DMS153 treated with DMSO at 0.1 percent for 48 hours (cell line): ENCODE results near the gene MGAT4D.
A peak's percentile ranks its signal among the peaks of the same experiment; 100 is the strongest.
"Not testable (repeated sequence)": the region's sequence is repeated elsewhere in the genome, so short reads cannot be mapped to it uniquely, and the experiment has no call there.

Source experiments
- DNase-seq: peaks from one replicate; lab custom pipeline; 2025; ENCODE audit not compliant: unreplicated experiment; lab: John Stamatoyannopoulos, UW

The MGAT4D gene

DNA sequence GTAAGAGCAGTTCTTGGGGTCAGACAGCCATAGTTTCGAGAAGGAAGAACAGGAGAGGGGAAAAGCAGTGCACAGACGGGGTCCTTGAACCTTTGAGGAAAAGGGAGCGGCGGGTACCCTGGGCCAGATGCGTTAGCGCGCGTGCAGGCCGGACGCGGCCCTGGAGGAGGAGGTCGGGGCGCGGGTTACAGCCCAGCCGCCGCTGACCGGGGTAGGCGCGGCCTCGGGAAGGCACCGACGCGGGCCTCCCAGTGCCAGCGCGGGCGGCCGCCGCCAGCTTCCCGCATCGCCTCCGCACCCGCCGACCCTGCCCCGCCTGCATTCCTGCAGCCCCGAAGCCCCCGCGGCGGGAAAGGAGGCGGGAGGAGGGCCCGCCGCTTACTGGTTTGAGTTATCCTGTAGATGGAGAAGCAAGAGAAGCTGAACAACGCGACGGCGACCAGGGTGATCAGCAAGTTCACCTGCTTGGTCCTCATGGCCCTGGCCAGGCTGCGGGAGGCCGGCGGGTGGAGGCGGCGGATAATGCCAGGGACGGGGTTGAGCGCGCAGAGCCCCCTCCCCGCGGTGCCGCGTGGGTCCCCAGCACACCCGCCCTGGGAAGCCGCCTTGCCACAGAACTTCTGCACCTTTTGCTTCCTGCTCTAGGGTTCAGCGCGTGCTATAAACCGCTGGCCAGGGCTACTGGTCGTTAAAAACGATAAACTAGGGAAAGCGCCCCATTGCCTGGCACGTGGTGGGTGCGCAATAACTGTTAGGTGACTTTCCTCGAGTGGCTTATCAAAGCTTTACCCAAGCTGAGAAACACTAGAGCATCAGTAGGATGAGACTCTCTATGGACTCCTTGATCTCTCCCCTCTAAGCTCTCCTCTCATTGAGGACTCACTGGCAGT, at the start of gene MGAT4D:
Gene MGAT4D (minus strand): TSS at position 547 of the 890 bp plus-strand sequence. CDS start 71 bp downstream, at position 476.
- no peak for DNase-seq

DNA sequence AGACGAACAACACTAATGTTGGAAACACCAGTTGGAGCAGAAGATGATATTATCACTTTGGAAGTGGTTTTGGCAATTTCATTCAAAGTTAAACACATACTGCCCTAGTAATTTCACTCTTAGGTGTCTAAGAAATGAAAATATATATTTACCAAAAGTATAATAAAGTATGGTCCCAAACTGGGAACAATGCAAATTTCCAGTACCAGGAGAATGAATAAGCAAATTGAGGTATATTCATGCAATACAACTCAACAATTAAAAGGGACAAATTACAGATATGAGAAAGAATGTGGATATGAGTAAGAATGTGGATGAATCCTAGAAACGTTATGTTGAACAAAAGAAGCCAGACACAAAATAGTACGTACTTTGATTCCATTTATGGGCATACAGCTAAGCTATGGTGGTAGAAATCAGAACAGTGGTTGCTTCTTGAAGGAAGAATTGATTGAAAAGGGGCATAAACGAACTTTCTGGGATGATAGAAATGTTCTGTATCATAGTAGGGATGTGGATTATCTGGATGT, 35.9 kb upstream of the MGAT4D start:
- DNase-seq: no peak

DNA sequence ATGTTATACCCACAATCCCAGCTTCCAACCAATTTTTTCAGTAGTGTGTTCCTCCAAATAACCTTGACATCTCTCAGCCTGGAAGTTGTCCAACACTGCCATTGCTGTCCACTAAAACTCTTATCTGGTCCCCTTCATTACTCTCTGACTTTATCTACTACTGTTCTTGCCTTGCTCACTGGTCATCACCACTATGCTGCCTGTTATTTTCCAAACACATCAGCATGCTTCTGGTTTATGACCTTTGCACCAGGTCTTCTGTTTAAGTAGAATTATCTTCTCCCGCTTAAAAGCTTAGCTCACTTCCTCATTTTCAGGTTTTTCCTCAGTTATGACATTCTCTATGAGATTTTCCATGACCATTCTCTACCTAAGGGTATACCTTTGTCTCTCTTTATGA, 31.3 kb upstream of the MGAT4D start:
- no peak for DNase-seq

DNA sequence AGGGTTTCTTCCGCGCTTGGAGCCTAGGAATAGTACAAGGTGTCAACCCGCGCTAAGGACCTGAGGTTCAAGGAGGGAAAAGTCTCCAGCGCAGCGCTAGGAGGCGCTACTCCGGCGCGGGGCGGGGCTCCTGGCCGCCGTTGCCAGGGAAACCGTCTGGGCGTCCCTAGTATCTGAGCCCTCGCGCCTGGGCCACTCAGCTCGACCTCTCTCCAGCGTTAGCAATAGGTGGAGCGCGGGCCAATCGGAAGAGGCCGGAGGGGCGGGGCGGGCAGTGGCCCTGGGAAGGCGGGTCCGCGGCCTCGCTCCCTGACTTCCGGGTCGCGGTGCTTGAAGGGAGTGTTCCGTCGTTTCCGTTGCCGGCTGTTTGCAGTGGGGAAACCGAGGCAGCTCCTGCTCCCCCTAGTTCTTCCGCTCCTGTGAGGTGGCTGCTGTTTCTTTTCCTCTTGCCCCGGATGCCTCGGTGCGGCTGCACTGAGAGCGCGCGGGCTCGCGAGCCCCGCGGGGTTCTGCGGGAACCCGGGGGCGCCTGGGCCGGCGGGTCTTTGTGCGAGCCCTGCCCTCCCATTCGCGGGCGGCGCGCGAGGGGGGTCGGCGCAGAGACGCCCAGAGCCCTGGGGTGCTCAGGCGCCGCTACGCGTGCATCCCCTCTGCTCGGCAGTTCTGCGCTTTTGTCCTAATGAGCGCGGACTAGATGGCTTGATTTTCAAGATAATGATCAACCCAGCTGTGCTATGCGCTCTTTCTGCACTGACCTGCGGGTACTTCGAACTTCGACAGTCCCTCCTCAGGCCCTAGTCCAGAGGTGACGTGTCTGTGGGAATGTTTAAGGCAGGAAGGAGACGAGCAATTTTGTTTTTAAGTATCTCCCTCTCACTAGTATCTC, 26.0 kb upstream of the MGAT4D start, which contains the start of gene ELMOD2:
Gene ELMOD2 (plus strand): TSS at position 312 of the 886 bp plus-strand sequence. CDS start 1,261 bp downstream, outside the sequence.
- DNase-seq: peak; percentile 98

DNA sequence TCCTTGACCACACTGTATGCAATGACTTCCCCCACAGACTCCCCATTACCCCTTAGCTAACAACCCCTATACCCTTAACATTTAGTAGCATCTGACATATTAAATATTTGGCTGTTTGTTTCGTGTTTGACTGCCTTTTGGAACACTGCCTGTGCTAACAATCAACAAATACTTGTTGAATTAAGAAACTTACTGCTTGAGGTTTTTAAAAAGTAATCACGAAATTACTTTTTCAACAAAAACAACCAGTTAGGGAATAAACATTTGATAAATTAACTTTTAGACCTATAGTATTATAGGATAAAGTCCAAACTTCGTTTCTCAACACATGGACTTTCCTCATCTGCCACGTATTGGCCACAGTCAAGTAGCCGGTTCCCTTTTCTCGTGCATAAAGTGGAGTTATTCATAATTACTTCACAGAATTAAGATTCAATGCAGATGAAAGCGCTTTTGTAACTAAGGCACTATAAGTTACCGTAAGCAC, 25.3 kb upstream of the MGAT4D start:
- no peak for DNase-seq

DNA sequence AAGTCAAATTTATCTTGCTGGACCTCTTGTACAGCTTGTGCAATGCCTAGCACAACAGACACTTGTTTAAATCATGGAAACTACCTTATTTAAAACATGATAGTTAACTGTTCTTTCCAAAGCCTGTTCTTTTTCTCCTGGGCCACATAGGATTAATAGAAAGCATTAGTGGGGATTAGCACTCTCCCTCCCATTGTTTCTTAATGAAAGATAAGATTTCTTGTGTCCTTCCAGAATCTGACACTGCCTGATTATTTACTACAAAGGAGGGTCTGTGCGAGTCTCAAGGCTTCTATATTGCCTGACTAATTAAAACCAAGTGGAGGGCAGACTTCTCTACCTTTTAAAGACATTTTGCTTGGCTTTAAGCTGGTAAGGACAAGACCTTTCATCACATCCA, 17.3 kb upstream of the MGAT4D start:
- no peak for DNase-seq

DNA sequence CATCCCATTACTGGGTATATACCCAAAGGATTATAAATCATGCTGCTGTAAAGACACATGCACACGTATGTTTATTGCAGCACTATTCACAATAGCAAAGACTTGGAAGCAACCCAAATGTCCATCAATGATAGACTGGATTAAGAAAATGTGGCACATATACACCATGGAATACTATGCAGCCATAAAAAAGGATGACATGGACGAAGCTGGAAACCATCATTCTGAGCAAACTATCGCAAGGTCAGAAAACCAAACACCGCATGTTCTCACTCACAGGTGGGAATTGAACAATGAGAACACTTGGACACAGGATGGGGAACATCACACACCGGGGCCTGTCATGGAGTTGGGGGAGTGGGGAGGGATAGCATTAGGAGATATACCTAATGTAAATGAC, 15.7 kb upstream of the MGAT4D start:
- not testable (repeated sequence) for DNase-seq

DNA sequence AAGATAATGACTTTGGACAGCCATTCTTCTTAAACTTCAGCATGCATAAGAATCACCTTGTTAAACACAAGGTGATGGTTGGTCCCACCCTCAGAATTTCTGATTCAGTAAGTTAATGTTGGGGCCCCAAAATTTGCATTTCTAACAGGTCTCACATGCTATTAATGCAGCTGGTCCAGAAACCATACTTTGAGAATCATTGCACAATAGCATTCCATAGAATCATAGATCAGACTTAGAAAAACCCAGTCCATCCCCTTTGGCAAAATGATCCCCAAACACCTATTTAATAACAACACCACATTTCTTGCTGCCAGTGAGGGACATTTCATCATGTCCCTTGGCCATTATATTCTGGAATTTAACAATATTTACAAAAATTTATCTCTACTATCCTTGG, 6.2 kb upstream of the MGAT4D start:
- no peak for DNase-seq

DNA sequence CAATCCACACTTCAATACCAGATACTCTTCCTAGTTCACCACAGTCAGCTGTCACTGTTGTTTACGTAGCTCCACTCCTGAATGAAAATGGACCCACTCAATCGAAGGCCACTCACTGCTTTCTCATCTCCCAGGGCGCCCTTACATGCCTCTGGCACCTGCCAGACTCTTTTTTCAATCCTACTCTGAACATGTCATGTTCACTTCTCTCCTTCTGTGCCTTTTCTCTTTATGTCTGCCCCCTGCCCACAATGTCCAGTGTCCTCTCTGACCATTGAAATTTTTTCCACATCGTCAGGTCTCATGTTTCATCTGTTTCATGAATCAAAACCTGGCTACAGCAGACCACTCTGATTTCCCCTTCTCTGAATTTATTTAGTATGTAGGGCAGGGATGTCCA, 1.3 kb upstream of the MGAT4D start:
- no peak for DNase-seq

DNA sequence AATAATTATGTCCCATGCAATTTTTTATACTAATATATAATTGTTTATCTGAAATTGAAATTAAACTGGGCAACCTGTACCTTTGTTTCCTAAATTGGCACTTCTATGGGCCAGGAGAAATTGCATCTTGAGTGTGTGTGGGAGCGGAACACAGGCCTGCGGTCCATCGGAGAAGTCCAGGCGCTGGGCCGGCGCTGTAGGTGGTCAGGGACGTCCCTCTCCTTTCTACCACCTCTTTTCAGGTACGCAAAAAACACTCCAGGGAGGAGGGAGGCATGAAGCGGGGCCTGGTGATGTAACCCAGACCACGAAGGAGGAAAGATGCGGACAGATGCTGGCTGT, 717 bp downstream of the MGAT4D start:
- no peak for DNase-seq

DNA sequence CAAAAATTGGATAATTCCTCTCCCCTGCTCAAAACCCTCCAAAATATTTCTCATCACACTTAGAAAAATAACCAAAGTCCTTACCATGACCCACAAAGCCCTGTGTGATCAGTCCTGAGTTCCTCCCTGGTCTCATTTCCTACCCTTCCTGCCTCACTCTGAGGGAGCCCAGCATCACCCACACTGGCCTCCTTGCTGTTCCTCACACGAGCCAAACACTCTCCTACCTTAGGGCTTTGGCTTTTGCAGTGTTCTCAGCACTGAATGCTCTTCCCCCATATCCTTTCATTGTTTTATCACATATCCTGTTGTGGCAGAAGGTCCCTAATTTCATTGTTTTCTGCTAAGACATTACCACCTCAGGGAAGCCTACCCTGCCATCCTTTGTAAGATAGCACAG, 12.2 kb downstream of the MGAT4D start:
- no peak for DNase-seq

DNA sequence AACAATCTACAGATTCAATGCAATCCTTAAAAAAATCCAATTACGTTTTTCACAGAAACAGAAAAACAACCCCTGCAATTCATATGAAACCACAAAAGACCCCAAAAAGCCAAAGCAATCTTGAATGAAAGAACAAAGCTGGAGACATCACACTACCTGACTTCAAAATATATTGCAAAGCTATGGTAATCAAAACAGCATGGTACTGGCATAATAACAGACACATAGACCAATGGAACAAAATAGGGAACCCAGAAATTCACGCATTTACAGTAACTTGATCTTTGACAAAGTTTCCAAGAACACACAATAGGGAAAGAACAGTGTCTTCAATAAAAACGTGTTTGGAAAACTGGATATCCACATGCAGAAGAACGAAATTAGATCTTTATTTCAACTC, 14.6 kb downstream of the MGAT4D start:
- DNase-seq: no peak

DNA sequence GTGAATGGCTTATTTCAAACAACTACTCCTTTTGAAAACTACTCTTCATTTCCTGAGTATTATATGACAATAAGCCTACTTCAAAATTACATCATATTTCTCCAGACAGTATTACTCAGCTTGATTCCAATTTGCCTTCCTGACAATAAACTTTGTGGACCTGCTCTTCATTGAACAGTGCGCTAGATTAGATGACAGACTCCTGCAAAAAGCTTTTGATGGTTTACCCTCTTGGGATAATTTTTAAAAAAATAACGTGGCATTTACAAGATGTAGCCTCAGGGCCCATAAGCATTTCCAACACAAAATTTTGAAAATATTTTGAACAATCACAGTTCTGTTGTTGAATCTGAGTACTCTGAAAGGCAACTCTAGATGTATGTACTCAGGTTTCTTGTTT, 25.9 kb downstream of the MGAT4D start:
- no peak for DNase-seq

DNA sequence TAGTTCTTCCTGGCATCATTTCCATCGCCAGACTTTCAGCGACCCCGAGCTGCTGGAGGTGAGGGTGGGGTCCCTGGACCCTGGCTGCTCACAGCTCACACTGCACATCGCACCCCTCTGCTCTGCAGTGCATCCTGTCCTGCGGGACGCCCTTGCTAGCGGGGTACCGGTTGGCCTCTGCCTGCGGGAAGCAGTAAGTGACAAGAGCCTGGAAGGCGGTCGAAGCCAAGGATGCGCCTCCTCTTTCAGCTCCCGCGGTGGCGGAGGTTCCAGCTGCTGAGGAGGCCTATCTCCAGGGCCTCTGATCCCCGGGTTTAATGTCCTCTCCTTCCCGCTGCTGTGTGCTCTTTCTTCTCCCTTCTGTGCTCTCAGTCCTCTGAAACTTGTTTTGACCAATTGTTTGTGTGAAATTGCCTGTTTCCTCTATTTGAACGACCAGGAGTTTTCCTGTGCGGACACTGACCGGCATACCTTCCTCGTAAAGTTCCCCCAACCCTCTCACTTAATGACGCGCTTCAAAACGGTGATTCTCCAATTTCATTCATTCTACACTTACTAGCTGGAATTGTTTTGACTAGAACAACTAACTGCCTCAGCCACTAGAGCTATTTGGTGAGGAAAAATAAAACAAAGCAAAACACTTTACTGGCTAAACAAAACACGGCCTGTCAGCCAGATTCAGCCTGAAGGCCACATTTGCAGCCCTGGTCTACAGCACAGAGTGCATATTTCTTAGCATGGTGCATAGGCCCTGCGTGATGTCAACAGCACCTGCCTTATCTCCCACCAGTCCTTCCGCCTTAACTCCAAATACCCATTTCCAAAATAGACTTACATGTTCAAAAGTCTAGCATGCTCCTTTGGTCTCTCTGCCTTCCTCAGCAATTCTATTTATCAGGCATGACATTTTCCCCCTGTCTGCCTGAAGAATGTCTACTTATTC, 28.0 kb downstream of the MGAT4D start:
- DNase-seq: no peak

DNA sequence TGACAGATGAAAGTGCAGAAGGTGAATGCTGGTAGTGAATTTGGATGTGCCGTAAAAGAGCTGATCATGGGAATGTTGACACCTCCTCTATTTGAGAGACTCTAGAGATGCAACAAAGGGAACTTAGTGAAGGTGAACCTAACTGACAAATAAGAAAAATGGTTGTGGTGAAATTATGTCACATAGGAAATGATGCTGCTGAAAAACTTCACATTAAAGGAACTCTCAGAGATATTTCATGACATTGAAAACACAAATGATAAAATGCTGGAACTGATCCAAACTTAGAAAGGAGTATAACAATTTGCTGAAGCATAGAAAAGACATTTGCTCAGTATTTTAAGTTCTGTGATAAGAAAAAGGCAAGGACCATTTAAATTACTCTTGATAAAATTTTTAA, 31.9 kb downstream of the MGAT4D start:
- DNase-seq: no peak

DNA sequence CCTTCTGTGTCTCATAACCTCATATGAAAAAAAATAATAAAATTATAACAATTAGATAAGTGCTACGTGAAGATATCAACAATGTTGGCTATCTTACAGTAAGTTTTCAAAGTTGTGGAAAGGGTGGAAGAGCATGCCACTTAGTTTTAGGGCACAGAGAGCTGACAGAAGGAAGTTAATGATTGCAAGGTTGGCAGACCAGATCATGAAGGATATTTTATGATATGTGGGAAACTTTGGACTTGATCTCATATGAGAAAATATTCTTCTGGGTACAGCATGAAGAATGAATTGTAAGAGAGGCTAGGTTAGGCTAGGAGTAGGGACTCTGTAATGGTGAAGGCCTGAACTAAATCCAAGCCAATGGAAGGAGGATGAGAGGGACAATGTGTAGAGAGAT, 34.5 kb downstream of the MGAT4D start:
- DNase-seq: no peak

DNA sequence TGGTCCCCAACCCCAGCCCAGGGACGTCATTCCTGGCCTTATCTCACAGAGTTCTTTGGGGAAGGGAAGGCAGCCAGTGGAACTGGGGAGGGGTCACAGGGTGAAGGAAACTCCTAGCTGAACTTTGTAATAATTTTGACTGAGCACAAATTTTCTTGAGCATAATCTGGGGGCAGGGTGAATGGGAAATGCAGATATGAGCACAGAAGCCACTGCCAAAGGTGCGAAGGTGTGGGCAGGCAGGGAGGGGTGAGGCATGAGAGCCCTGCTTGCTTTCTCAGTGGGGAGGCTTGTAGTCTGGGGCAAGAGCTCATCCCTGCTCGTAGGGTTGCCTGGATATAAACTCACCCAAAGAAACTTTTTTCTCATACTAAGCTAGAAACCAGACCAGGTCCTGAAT, 34.9 kb downstream of the MGAT4D start:
- no peak for DNase-seq

DNA sequence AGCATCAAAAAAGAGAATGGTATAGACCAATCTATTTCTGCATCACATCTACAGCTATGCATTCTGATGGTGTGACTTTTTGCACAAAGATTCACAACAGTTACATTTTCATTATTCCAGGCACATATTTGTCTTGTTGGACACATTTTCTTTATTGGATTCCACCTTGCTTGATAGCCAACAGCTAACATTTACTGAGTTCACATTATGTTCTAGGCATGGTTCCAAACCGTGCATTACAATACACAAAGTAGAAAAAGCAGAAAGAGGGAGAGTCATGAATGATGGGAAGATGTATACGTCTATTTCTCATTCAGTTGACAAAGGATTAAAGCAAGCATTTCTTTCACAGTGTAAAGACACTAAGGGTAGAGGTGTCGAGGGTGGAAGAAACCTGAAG, 47.7 kb downstream of the MGAT4D start:
- DNase-seq: no peak

DNA sequence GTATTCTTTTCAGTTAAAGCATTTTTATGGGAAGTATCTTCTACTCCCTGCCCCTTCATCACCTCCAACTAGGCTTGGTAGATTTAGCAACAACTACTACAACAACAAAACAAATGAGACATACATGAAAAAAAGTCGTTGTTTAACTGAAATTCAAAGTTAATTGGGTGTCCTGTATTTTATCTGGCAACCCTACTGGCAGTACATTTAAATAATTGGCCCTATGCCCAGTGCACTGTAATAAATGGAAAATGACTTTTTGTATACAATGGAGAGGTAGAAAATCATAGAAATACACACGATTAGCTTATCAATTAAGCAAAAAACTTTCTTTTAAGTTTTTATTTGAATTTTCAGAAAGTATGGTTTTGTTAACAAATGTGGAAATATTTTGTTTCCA, 49.3 kb downstream of the MGAT4D start:
- peak; percentile 11 for DNase-seq

DNA sequence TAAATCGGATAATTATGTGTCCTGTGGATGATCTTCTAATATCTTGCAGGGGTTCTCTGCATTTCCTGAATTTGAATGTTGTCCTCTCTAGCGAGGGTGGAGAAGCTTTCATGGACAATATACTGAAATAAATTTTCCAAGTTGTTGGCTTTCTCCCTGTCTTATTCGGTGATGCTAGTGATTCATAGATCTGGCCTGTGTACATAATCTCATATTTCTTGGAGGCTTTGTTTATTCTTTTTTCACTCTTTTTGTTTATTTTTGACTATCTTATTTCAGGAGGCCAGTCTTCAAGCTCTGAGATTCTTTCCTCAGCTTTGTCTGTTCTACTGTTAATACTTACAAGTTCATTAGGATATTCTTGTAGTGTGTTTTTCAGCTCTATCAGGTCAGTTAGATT, 49.9 kb downstream of the MGAT4D start:
- DNase-seq: no peak
